NCI-H748 (cell line): ENCODE measurements around the gene NBPF15.
"Not testable (repeated sequence)": the region's sequence is repeated elsewhere in the genome, so short reads cannot be mapped to it uniquely, and the experiment has no call there.

Source experiments
- DNase-seq: peaks from one replicate; lab custom pipeline; 2025; ENCODE audit not compliant: unreplicated experiment; lab: John Stamatoyannopoulos, UW

Gene NBPF15

GRCh38 chr1:144461136-144461759, at the start of gene NBPF15:
NBPF15 (minus strand) TSS chr1:144461669; CDS start chr1:144440003, 21,666 bp downstream.
- DNase-seq, result peak; percentile 24

- DNase-seq, result not testable (repeated sequence)
Observed at GRCh38 chr1:144496429-144496828, 35.0 kb upstream of the NBPF15 start.

- peak; percentile 3 for DNase-seq
Observed at GRCh38 chr1:144494130-144494529, 32.7 kb upstream of the NBPF15 start.

- peak; percentile 40 for DNase-seq
Observed at GRCh38 chr1:144490394-144490793, 28.9 kb upstream of the NBPF15 start.

GRCh38 chr1:144487002-144487401, 25.5 kb upstream of the NBPF15 start:
- DNase-seq, result not testable (repeated sequence)

- DNase-seq, result not testable (repeated sequence)
Observed at GRCh38 chr1:144485048-144485993, 23.9 kb upstream of the NBPF15 start.

- DNase-seq, result not testable (repeated sequence)
Observed at GRCh38 chr1:144473897-144474296, 12.4 kb upstream of the NBPF15 start.

- not testable (repeated sequence) for DNase-seq
Observed at GRCh38 chr1:144471434-144471833, 10.0 kb upstream of the NBPF15 start.

GRCh38 chr1:144461778-144462177, 309 bp upstream of the NBPF15 start:
- DNase-seq, result not testable (repeated sequence)

GRCh38 chr1:144460686-144461085, 783 bp downstream of the NBPF15 start:
- not testable (repeated sequence) for DNase-seq

- DNase-seq, result not testable (repeated sequence)
Observed at GRCh38 chr1:144442402-144442801, 19.1 kb downstream of the NBPF15 start.

- not testable (repeated sequence) for DNase-seq
Observed at GRCh38 chr1:144439737-144440136, 21.7 kb downstream of the NBPF15 start.

GRCh38 chr1:144418891-144419694, 42.4 kb downstream of the NBPF15 start:
- DNase-seq, result peak; percentile 57

- not testable (repeated sequence) for DNase-seq
Observed at GRCh38 chr1:144413404-144414118, 47.9 kb downstream of the NBPF15 start.

- peak; percentile 98 for DNase-seq
Observed at GRCh38 chr1:144412491-144413403, 48.7 kb downstream of the NBPF15 start.

GRCh38 chr1:144412068-144412471, 49.4 kb downstream of the NBPF15 start:
- peak; percentile 84 for DNase-seq

- DNase-seq, result not testable (repeated sequence)
Observed at GRCh38 chr1:144402807-144403206, 58.7 kb downstream of the NBPF15 start.

- DNase-seq, result not testable (repeated sequence)
Observed at GRCh38 chr1:144371651-144372050, 89.8 kb downstream of the NBPF15 start.
